Mesenchymal stem cell (in vitro differentiated cells and primary cell): Measurements from ENCODE around the gene ELFN1.

Source experiments
- DNase-seq: peaks from one replicate; pipeline ENCODE4 v3.0.0-alpha.2; 2013
- H2AFZ ChIP-seq: one replicate; pipeline ENCODE4 v1.6.1; 2013; ENCODE audit warnings: low read depth, mild to moderate bottlenecking, control low read depth, inconsistent platforms, low read length, moderate library complexity
- H2AK5ac ChIP-seq: 2 replicates; pipeline ENCODE4 v1.6.1; 2013; ENCODE audit warnings: low read length, moderate library complexity, mild to moderate bottlenecking, inconsistent platforms; ENCODE audit not compliant: severe bottlenecking
- H2BK120ac ChIP-seq: one replicate; pipeline ENCODE4 v1.6.1; 2013; ENCODE audit warnings: low read depth, mild to moderate bottlenecking, inconsistent platforms, low read length, moderate library complexity
- H2BK12ac ChIP-seq, 2 experiments: one replicate each; pipeline ENCODE4 v1.6.1; 2013; ENCODE audit warnings: inconsistent platforms in 2 of 2, low read length in 2 of 2, mild to moderate bottlenecking in 2 of 2, moderate library complexity in 2 of 2, control low read depth in 1 of 2
- H2BK15ac ChIP-seq: one replicate; pipeline ENCODE4 v1.6.1; 2013; ENCODE audit warnings: mild to moderate bottlenecking, low read depth, inconsistent platforms; ENCODE audit not compliant: poor library complexity, severe bottlenecking
- H2BK5ac ChIP-seq: 2 replicates; pipeline ENCODE4 v1.6.1; 2013; ENCODE audit warnings: low read depth, mild to moderate bottlenecking, low read length, control low read depth, inconsistent platforms; ENCODE audit not compliant: poor library complexity, severe bottlenecking
- H3K14ac ChIP-seq, 2 experiments: one replicate each; pipeline ENCODE4 v1.6.1; 2013; ENCODE audit warnings: inconsistent platforms in 2 of 2, low read length in 2 of 2, control low read depth in 1 of 2, mild to moderate bottlenecking in 1 of 2, moderate library complexity in 1 of 2
- H3K18ac ChIP-seq, 2 experiments: one replicate each; pipeline ENCODE4 v1.6.1; 2013; ENCODE audit warnings: inconsistent platforms in 2 of 2, low read length in 2 of 2, control low read depth in 1 of 2, low read depth in 1 of 2, mild to moderate bottlenecking in 1 of 2
- H3K23ac ChIP-seq, 2 experiments: one replicate each; pipeline ENCODE4 v1.6.1; 2013; ENCODE audit warnings: inconsistent platforms in 2 of 2, low read length in 2 of 2, mild to moderate bottlenecking in 2 of 2, moderate library complexity in 2 of 2, control low read depth in 1 of 2
- H3K27ac ChIP-seq: 2 replicates; pipeline ENCODE4 v1.5.1; 2013; ENCODE audit warnings: mild to moderate bottlenecking, moderate library complexity, low read length, control low read depth, inconsistent platforms; ENCODE audit not compliant: poor library complexity, severe bottlenecking
- H3K27me3 ChIP-seq, 2 experiments: 2 replicates each; pipeline versions ENCODE4 v1.6.1 to v1.7.0; 2013; ENCODE audit warnings: low read length in 2 of 2, mild to moderate bottlenecking in 2 of 2, moderate library complexity in 2 of 2, control low read depth in 1 of 2, inconsistent platforms in 1 of 2; ENCODE audit not compliant: control insufficient read depth in 1 of 2, insufficient read depth in 1 of 2
- H3K36me3 ChIP-seq, 2 experiments: 2 replicates each; pipeline versions ENCODE4 v1.6.1 to v1.7.0; 2013; ENCODE audit warnings: low read length in 2 of 2, control low read depth in 1 of 2, inconsistent platforms in 1 of 2, low read depth in 1 of 2, mild to moderate bottlenecking in 1 of 2; ENCODE audit not compliant: insufficient read depth in 2 of 2, control insufficient read depth in 1 of 2
- H3K4ac ChIP-seq, 2 experiments: one replicate each; pipeline ENCODE4 v1.6.1; 2013; ENCODE audit warnings: inconsistent platforms in 2 of 2, low read length in 2 of 2, mild to moderate bottlenecking in 2 of 2, moderate library complexity in 2 of 2, control low read depth in 1 of 2, low read depth in 1 of 2
- H3K4me1 ChIP-seq: 2 replicates; pipeline ENCODE4 v1.6.1; 2013; ENCODE audit warnings: low read depth, low read length, control low read depth; ENCODE audit not compliant: control insufficient read depth, insufficient read depth
- H3K4me2 ChIP-seq: 2 replicates; pipeline ENCODE4 v1.6.1; 2013; ENCODE audit warnings: low read length, mild to moderate bottlenecking, inconsistent platforms; ENCODE audit not compliant: poor library complexity, severe bottlenecking
- H3K4me3 ChIP-seq, 2 experiments: 2 replicates each; pipeline versions ENCODE4 v1.5.1 to v1.7.0; 2013; ENCODE audit warnings: low read length in 2 of 2, mild to moderate bottlenecking in 2 of 2, control low read depth in 1 of 2, low read depth in 1 of 2; ENCODE audit not compliant: insufficient read depth in 1 of 2
- H3K79me1 ChIP-seq: replicated peaks from 2 replicates; pipeline ENCODE4 v1.6.1; 2013; ENCODE audit warnings: mild to moderate bottlenecking, control low read depth, low read length, inconsistent platforms; ENCODE audit not compliant: poor library complexity, severe bottlenecking
- H3K9ac ChIP-seq: 2 replicates; pipeline ENCODE4 v1.7.0; 2013; ENCODE audit warnings: mild to moderate bottlenecking, low read length, moderate library complexity
- H3K9me3 ChIP-seq: 2 replicates; pipeline ENCODE4 v1.7.0; 2013; ENCODE audit warnings: mild to moderate bottlenecking, low read length; ENCODE audit not compliant: control insufficient read depth
- H4K8ac ChIP-seq: one replicate; pipeline ENCODE4 v1.6.1; 2013; ENCODE audit warnings: inconsistent platforms, mild to moderate bottlenecking, low read length, moderate library complexity
- H4K91ac ChIP-seq: one replicate; pipeline ENCODE4 v1.6.1; 2013; ENCODE audit warnings: mild to moderate bottlenecking, low read length, inconsistent platforms
- WGBS: methylation state at CpG from one replicate; pipeline ENCODE4 v1.1.7; 2013; ENCODE audit warnings: mixed read lengths; 5-methylcytosine and 5-hydroxymethylcytosine counted together

The ELFN1 gene

GRCh38 chr7:1669064-1669951 lies 769 bp upstream of the ELFN1 start:
- H3K23ac ChIP-seq, result no peak overlapping the region
- no peak overlapping the region for H3K4ac ChIP-seq
- no peak overlapping the region for H2BK5ac ChIP-seq
- H2AK5ac ChIP-seq, result no peak overlapping the region
- H3K79me1 ChIP-seq, result no peaks in the 10 kb centered on the region
- no peak overlapping the region for H2AFZ ChIP-seq
- no peak overlapping the region for H3K27ac ChIP-seq
- H3K18ac ChIP-seq, result no peak overlapping the region
- WGBS, result 6% methylated on average over 40 of the region's 68 CpGs
- no peaks in the 10 kb centered on the region for H3K9me3 ChIP-seq
- H2BK120ac ChIP-seq, result no peak overlapping the region
- no peak overlapping the region for H4K91ac ChIP-seq
- peak overlapping the region; percentile 49 for H3K4me2 ChIP-seq
- H2BK15ac ChIP-seq, result peak overlapping the region; percentile 69
- H2BK12ac ChIP-seq, result no peak overlapping the region
- no peak overlapping the region for H3K14ac ChIP-seq
- H3K27me3 ChIP-seq, result peaks cover 54 to 66% of the 10 kb centered on the region in 2 experiments
- peak; percentile 26 for DNase-seq
- no peaks in the 10 kb centered on the region for H3K36me3 ChIP-seq
- no peak overlapping the region for H3K9ac ChIP-seq
- peak overlapping the region in 1 of 2 experiments; percentile 34 for H3K4me3 ChIP-seq
- peaks cover 58% of the 10 kb centered on the region for H3K4me1 ChIP-seq
- H4K8ac ChIP-seq, result no peak overlapping the region

DNA sequence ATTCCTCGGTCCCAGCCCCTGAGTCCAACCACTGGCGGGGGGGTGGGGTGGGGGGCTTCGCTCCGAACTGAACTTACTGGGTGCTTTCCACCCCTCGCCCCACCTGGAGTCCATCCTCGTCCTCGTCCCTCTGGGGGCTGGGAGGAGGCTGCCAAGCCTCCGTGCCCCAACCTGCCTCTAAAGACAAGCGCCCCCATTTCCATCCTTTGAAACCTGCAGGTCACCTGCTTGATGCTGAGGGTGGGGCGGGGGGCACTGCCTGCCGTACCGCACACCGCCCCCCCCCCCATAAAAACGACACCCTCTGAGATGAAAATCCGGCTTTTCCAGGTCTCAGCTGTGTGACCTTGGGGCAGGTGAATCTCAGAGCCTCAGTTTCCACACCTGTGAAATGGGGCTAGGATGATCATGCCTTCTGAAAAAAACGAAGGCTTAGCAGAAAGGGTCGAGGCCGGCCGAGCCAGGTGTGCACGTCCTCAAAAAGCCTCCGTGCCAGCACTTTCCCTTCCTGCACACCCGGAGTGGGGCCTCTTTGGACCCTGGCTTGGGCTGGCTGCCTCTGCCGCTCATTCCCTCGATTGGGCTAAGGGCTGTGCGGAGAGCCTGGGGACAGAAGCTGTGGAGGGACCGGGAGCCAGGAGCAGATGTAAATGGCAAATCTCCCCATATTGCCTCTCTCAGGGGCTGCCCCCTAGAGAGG lies 967 bp downstream of the ELFN1 start:
- H3K4me1 ChIP-seq, result peaks cover 47% of the 10 kb centered on the region

DNA sequence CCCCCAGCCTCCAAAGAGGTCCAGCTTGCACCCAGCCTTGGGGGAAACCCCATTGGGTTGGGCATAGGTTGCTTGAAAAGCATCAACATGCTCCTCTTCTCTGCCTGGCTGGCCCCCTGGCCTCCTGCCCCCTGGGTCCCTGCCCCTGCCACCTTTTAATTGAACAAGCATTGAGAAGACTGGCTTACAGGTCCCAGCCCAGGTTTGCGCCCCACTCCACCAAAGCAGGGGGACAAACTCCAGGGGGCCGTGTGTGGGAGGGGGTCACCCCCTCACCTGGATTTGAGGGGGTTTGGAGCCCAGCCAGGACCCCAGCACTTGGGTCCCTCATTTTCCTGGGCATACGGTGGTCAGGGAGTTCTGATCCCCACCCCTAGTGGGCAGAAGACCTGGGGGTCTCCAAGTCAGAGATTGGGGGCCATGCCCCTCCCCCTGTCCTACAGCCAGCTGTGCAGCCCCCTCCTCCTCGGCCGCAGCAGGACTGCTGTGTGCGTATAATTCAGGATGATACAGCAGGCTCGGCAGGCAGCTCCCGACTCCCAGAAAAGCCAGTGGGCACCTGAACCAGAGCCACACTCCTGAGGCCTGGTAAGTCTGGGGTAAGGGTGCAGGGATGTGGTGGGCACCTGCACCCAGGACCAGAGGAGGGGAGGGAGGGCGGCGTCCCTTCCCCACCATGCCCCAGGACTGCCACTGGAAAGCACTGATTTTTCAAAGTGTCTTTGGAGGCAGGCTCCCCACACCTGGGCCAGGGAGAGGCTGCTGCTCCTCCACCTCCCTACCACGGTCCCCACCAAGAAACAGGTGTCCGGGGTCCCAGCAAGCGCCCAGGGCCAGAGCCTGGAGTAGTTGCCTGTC lies 1.7 kb downstream of the ELFN1 start:
- H3K27me3 ChIP-seq, result peaks cover 71 to 86% of the 10 kb centered on the region in 2 experiments
- no peak overlapping the region for H3K9ac ChIP-seq
- no peak overlapping the region for H3K14ac ChIP-seq
- no peak overlapping the region for H2BK120ac ChIP-seq
- no peak overlapping the region for H3K4me2 ChIP-seq
- no peak overlapping the region for H3K4me3 ChIP-seq
- no peak overlapping the region for H4K8ac ChIP-seq
- no peak for DNase-seq
- no peak overlapping the region for H3K18ac ChIP-seq
- no peak overlapping the region for H2BK5ac ChIP-seq
- H3K4ac ChIP-seq, result no peak overlapping the region
- no peak overlapping the region for H3K27ac ChIP-seq
- no peak overlapping the region for H2AFZ ChIP-seq
- H3K4me1 ChIP-seq, result peaks cover 40% of the 10 kb centered on the region
- H2AK5ac ChIP-seq, result no peak overlapping the region
- no peak overlapping the region for H2BK12ac ChIP-seq
- no peak overlapping the region for H2BK15ac ChIP-seq
- no peak overlapping the region for H3K23ac ChIP-seq
- H3K79me1 ChIP-seq, result no peaks in the 10 kb centered on the region
- 81% methylated on average over 11 of the region's 13 CpGs for WGBS
- no peaks in the 10 kb centered on the region for H3K9me3 ChIP-seq
- H3K36me3 ChIP-seq, result no peaks in the 10 kb centered on the region
- no peak overlapping the region for H4K91ac ChIP-seq

More for the DNA sequence above, 967 bp downstream of the ELFN1 start:
- no peak overlapping the region for H3K4ac ChIP-seq
- no peak overlapping the region for H4K8ac ChIP-seq
- WGBS, result 32% methylated on average over 23 of the region's 26 CpGs
- H3K27me3 ChIP-seq, result peaks cover 69 to 83% of the 10 kb centered on the region in 2 experiments
- H3K9me3 ChIP-seq, result no peaks in the 10 kb centered on the region
- no peak overlapping the region for H3K4me3 ChIP-seq
- H3K79me1 ChIP-seq, result no peaks in the 10 kb centered on the region
- H2BK12ac ChIP-seq, result no peak overlapping the region
- H2BK5ac ChIP-seq, result no peak overlapping the region
- no peaks in the 10 kb centered on the region for H3K36me3 ChIP-seq
- no peak overlapping the region for H2AK5ac ChIP-seq
- DNase-seq, result no peak
- H2BK120ac ChIP-seq, result no peak overlapping the region
- H3K18ac ChIP-seq, result no peak overlapping the region
- no peak overlapping the region for H3K9ac ChIP-seq
- H3K27ac ChIP-seq, result no peak overlapping the region
- no peak overlapping the region for H2AFZ ChIP-seq
- no peak overlapping the region for H3K23ac ChIP-seq
- H4K91ac ChIP-seq, result no peak overlapping the region
- H3K14ac ChIP-seq, result no peak overlapping the region
- no peak overlapping the region for H2BK15ac ChIP-seq
- H3K4me2 ChIP-seq, result no peak overlapping the region
